GM23338 (cell line): ENCODE measurements around the gene SYNE1. TPM values are rescaled to one million over a fixed set of nuclear protein-coding genes. Genes with fewer than 3 reads are reported as not detected.

Experiments
- ATAC-seq: fragments of 200-7000 bp; cut with Tn5 transposase; 3 replicates; pipeline ENCODE4 v1.9.1; 2020
- DNase-seq: peaks from one replicate; pipeline ENCODE4 v3.0.0-alpha.2; 2015; ENCODE audit warnings: low spot score
- H2AFZ ChIP-seq: fragments of 200-600 bp; sonication (generic); 2 replicates; pipeline ENCODE4 v1.8.0; 2016; ENCODE audit warnings: antibody characterized with exemption, mild to moderate bottlenecking, moderate library complexity
- H3F3A ChIP-seq: fragments of 200-600 bp; sonication (generic); replicated peaks from 2 replicates; pipeline ENCODE4 v1.8.0; 2017; ENCODE audit warnings: antibody characterized with exemption, mixed run types, low read depth
- H3K27ac ChIP-seq: fragments of 200-600 bp; sonication (generic); 2 replicates; pipeline ENCODE4 v1.6.1; 2016; ENCODE audit warnings: low read depth
- H3K27me3 ChIP-seq: fragments of 200-600 bp; sonication (generic); 2 replicates; pipeline ENCODE4 v1.8.0; 2016; ENCODE audit warnings: mild to moderate bottlenecking, mixed run types, moderate library complexity; ENCODE audit not compliant: insufficient read depth
- H3K36me3 ChIP-seq: fragments of 200-600 bp; sonication (generic); 2 replicates; pipeline ENCODE4 v1.8.0; 2016; ENCODE audit warnings: mild to moderate bottlenecking; ENCODE audit not compliant: insufficient read depth
- H3K4me1 ChIP-seq: fragments of 200-600 bp; sonication (generic); 2 replicates; pipeline ENCODE4 v1.8.0; 2016; ENCODE audit warnings: mild to moderate bottlenecking, moderate library complexity; ENCODE audit not compliant: insufficient read depth
- H3K4me2 ChIP-seq: fragments of 200-600 bp; sonication (generic); 2 replicates; pipeline ENCODE4 v1.7.1; 2017; ENCODE audit warnings: mixed run types
- H3K4me3 ChIP-seq: fragments of 200-600 bp; sonication (generic); 2 replicates; pipeline ENCODE4 v1.6.1; 2016; ENCODE audit warnings: mixed run types
- H3K79me2 ChIP-seq: fragments of 200-600 bp; sonication (generic); replicated peaks from 2 replicates; pipeline ENCODE4 v1.8.0; 2017; ENCODE audit warnings: mild to moderate bottlenecking; ENCODE audit not compliant: insufficient read depth
- H3K9me2 ChIP-seq: fragments of 200-600 bp; sonication (generic); 2 replicates; pipeline ENCODE4 v1.8.0; 2017; ENCODE audit not compliant: insufficient read depth
- H4K20me1 ChIP-seq: fragments of 200-600 bp; sonication (generic); replicated peaks from 2 replicates; pipeline ENCODE4 v1.8.0; 2017; ENCODE audit warnings: mild to moderate bottlenecking; ENCODE audit not compliant: insufficient read depth
- H3K27ac Mint-ChIP-seq: 2 replicates; pipeline ENCODE4 v1.8.0; 2020; ENCODE audit warnings: inconsistent platforms, mild to moderate bottlenecking, moderate library complexity, mixed read lengths
- H3K27me3 Mint-ChIP-seq: 3 replicates; pipeline ENCODE4 v1.8.0; 2022; ENCODE audit warnings: low read depth, mild to moderate bottlenecking, moderate library complexity, mixed read lengths, inconsistent platforms; ENCODE audit not compliant: insufficient read depth, poor library complexity
- H3K36me3 Mint-ChIP-seq: 3 replicates; pipeline ENCODE4 v1.8.0; 2021; ENCODE audit warnings: low read depth, mild to moderate bottlenecking, inconsistent platforms, moderate library complexity, mixed read lengths
- H3K4me1 Mint-ChIP-seq: 3 replicates; pipeline ENCODE4 v1.8.0; 2020; ENCODE audit warnings: mild to moderate bottlenecking, inconsistent platforms, mixed read lengths
- H3K4me3 Mint-ChIP-seq: 3 replicates; pipeline ENCODE4 v1.8.0; 2021; ENCODE audit warnings: moderate library complexity, mild to moderate bottlenecking, inconsistent platforms, mixed read lengths
- H3K9me3 Mint-ChIP-seq: 3 replicates; pipeline ENCODE4 v1.8.0; 2020; ENCODE audit warnings: moderate library complexity, mild to moderate bottlenecking, inconsistent platforms, mixed read lengths
- CREB1 ChIP-seq: fragments of 250-450 bp; sonication (Bioruptor Pico); IDR thresholded peaks from 2 replicates; pipeline ENCODE4 v1.5.0; 2020; ENCODE audit warnings: low read depth, mild to moderate bottlenecking, moderate library complexity
- EZH2 ChIP-seq: fragments of 200-600 bp; sonication (generic); IDR thresholded peaks from one replicate; pipeline ENCODE4 v1.8.0; 2017; ENCODE audit warnings: antibody characterized with exemption, mild to moderate bottlenecking, low read depth; ENCODE audit not compliant: unreplicated experiment
- EZH2phosphoT487 ChIP-seq: fragments of 200-600 bp; sonication (generic); IDR thresholded peaks from one replicate; pipeline ENCODE4 v1.8.1; 2018; ENCODE audit warnings: antibody characterized with exemption; ENCODE audit not compliant: unreplicated experiment
- JUNB ChIP-seq: IDR thresholded peaks from one replicate; pipeline ENCODE4 v1.6.1; 2016; ENCODE audit warnings: antibody characterized with exemption; ENCODE audit not compliant: unreplicated experiment
- NANOG ChIP-seq: IDR thresholded peaks from 2 replicates; pipeline ENCODE4 v1.6.1; 2016; ENCODE audit warnings: antibody characterized with exemption, borderline replicate concordance
- POLR2AphosphoS5 ChIP-seq: IDR thresholded peaks from 2 replicates; pipeline ENCODE4 v1.6.1; 2016; ENCODE audit warnings: antibody characterized with exemption, low read depth
- STAT1 ChIP-seq: IDR thresholded peaks from one replicate; pipeline ENCODE4 v1.6.1; 2016; ENCODE audit warnings: antibody characterized with exemption; ENCODE audit not compliant: unreplicated experiment
- ZNF114 ChIP-seq: fragments of 250-450 bp; sonication (Bioruptor Pico); IDR thresholded peaks from 2 replicates; pipeline ENCODE4 v1.5.0; 2020; ENCODE audit warnings: mild to moderate bottlenecking, moderate library complexity
- ZNF331 ChIP-seq: fragments of 250-450 bp; sonication (Bioruptor Pico); IDR thresholded peaks from 2 replicates; pipeline ENCODE4 v1.5.0; 2020; ENCODE audit warnings: low read depth, mild to moderate bottlenecking, moderate library complexity
- polyA plus RNA-seq: library from polyadenylated mRNA; unstranded; fragments of >200 nt; fragmentation: Nextera tagmentation; extraction: Ambion mirVana; gene quantifications from 2 replicates; pipeline ENCODE4 v1.2.1, GENCODE V29; 2016
- total RNA-seq: library from RNA; depleted of rRNA; stranded (reverse); fragments of >200 nt; shearing (Covaris generic); gene quantifications from 2 replicates; pipeline ENCODE4 v1.2.3, GENCODE V29; 2014
- TF ChIP-seq, protein P1 (sequence below): IDR thresholded peaks from one replicate; pipeline ENCODE4 v1.6.1; 2018; ENCODE audit warnings: antibody characterized with exemption; ENCODE audit not compliant: unreplicated experiment
- TF ChIP-seq, protein P2 (sequence below): fragments of 250-450 bp; sonication (Bioruptor Pico); IDR thresholded peaks from 2 replicates; pipeline ENCODE4 v1.5.0; 2020; ENCODE audit warnings: mild to moderate bottlenecking, moderate library complexity
- TF ChIP-seq, protein P3 (sequence below): IDR thresholded peaks from 2 replicates; pipeline ENCODE4 v1.6.1; 2016; ENCODE audit warnings: antibody characterized with exemption
- TF ChIP-seq, protein P4 (sequence below), 2 experiments: fragments of 200-600 bp in 1 of 2; sonication (generic) in 1 of 2; conservative IDR thresholded peaks; 2 replicates each; pipeline versions ENCODE4 v1.5.1 to v1.6.1; 2016 to 2017; ENCODE audit warnings: antibody characterized with exemption in 2 of 2, low read depth in 2 of 2, mild to moderate bottlenecking in 2 of 2, moderate library complexity in 1 of 2

The SYNE1 gene
- total and polyA plus RNA-seq, 2 experiments from 2014 or later, result 3.9 to 13.6 TPM

DNA sequence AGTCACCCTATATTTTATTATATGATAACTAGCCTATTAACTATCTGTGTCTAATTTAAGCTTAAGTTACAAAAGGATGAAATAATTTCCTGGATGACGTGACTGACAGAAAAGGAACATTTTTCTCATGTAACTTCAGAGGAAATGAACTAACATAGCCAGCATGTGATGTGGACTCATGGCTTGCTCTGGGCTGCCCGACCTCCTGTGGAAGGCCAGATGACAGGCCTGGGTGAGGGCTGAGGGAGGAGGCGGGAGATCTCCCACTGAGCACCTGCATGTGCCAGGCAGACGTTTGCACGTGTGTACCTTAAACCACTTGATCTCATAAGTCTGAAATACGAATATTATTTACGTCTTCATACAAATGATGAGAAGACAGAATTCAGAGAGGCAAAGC, 321.1 kb downstream of the SYNE1 start:
- H2AFZ ChIP-seq, result no peak overlapping the region
- no peaks in the 10 kb centered on the region for H3K36me3 Mint-ChIP-seq
- no peak for TF ChIP-seq NANOG
- no peak for TF ChIP-seq JUNB
- no peak for TF ChIP-seq CREB1 (CRISPR knock-in tag)
- no peak for TF ChIP-seq EZH2phosphoT487
- TF ChIP-seq, protein P1, sequence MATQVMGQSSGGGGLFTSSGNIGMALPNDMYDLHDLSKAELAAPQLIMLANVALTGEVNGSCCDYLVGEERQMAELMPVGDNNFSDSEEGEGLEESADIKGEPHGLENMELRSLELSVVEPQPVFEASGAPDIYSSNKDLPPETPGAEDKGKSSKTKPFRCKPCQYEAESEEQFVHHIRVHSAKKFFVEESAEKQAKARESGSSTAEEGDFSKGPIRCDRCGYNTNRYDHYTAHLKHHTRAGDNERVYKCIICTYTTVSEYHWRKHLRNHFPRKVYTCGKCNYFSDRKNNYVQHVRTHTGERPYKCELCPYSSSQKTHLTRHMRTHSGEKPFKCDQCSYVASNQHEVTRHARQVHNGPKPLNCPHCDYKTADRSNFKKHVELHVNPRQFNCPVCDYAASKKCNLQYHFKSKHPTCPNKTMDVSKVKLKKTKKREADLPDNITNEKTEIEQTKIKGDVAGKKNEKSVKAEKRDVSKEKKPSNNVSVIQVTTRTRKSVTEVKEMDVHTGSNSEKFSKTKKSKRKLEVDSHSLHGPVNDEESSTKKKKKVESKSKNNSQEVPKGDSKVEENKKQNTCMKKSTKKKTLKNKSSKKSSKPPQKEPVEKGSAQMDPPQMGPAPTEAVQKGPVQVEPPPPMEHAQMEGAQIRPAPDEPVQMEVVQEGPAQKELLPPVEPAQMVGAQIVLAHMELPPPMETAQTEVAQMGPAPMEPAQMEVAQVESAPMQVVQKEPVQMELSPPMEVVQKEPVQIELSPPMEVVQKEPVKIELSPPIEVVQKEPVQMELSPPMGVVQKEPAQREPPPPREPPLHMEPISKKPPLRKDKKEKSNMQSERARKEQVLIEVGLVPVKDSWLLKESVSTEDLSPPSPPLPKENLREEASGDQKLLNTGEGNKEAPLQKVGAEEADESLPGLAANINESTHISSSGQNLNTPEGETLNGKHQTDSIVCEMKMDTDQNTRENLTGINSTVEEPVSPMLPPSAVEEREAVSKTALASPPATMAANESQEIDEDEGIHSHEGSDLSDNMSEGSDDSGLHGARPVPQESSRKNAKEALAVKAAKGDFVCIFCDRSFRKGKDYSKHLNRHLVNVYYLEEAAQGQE, result no peak
- TF ChIP-seq EZH2, result no peak
- TF ChIP-seq, protein P2, sequence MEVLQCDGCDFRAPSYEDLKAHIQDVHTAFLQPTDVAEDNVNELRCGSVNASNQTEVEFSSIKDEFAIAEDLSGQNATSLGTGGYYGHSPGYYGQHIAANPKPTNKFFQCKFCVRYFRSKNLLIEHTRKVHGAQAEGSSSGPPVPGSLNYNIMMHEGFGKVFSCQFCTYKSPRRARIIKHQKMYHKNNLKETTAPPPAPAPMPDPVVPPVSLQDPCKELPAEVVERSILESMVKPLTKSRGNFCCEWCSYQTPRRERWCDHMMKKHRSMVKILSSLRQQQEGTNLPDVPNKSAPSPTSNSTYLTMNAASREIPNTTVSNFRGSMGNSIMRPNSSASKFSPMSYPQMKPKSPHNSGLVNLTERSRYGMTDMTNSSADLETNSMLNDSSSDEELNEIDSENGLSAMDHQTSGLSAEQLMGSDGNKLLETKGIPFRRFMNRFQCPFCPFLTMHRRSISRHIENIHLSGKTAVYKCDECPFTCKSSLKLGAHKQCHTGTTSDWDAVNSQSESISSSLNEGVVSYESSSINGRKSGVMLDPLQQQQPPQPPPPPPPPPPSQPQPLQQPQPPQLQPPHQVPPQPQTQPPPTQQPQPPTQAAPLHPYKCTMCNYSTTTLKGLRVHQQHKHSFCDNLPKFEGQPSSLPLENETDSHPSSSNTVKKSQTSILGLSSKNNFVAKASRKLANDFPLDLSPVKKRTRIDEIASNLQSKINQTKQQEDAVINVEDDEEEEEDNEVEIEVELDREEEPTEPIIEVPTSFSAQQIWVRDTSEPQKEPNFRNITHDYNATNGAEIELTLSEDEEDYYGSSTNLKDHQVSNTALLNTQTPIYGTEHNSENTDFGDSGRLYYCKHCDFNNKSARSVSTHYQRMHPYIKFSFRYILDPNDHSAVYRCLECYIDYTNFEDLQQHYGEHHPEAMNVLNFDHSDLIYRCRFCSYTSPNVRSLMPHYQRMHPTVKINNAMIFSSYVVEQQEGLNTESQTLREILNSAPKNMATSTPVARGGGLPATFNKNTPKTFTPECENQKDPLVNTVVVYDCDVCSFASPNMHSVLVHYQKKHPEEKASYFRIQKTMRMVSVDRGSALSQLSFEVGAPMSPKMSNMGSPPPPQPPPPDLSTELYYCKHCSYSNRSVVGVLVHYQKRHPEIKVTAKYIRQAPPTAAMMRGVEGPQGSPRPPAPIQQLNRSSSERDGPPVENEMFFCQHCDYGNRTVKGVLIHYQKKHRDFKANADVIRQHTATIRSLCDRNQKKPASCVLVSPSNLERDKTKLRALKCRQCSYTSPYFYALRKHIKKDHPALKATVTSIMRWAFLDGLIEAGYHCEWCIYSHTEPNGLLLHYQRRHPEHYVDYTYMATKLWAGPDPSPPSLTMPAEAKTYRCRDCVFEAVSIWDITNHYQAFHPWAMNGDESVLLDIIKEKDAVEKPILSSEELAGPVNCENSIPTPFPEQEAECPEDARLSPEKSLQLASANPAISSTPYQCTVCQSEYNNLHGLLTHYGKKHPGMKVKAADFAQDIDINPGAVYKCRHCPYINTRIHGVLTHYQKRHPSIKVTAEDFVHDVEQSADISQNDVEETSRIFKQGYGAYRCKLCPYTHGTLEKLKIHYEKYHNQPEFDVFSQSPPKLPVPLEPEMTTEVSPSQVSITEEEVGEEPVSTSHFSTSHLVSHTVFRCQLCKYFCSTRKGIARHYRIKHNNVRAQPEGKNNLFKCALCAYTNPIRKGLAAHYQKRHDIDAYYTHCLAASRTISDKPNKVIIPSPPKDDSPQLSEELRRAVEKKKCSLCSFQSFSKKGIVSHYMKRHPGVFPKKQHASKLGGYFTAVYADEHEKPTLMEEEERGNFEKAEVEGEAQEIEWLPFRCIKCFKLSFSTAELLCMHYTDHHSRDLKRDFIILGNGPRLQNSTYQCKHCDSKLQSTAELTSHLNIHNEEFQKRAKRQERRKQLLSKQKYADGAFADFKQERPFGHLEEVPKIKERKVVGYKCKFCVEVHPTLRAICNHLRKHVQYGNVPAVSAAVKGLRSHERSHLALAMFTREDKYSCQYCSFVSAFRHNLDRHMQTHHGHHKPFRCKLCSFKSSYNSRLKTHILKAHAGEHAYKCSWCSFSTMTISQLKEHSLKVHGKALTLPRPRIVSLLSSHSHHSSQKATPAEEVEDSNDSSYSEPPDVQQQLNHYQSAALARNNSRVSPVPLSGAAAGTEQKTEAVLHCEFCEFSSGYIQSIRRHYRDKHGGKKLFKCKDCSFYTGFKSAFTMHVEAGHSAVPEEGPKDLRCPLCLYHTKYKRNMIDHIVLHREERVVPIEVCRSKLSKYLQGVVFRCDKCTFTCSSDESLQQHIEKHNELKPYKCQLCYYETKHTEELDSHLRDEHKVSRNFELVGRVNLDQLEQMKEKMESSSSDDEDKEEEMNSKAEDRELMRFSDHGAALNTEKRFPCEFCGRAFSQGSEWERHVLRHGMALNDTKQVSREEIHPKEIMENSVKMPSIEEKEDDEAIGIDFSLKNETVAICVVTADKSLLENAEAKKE, result no peak
- TF ChIP-seq ZNF331 (CRISPR knock-in tag), result no peak
- TF ChIP-seq STAT1, result no peak
- no peak for TF ChIP-seq ZNF114
- TF ChIP-seq, protein P3, sequence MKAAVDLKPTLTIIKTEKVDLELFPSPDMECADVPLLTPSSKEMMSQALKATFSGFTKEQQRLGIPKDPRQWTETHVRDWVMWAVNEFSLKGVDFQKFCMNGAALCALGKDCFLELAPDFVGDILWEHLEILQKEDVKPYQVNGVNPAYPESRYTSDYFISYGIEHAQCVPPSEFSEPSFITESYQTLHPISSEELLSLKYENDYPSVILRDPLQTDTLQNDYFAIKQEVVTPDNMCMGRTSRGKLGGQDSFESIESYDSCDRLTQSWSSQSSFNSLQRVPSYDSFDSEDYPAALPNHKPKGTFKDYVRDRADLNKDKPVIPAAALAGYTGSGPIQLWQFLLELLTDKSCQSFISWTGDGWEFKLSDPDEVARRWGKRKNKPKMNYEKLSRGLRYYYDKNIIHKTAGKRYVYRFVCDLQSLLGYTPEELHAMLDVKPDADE, result no peak
- no peak for TF ChIP-seq POLR2AphosphoS5
- TF ChIP-seq, protein P4, sequence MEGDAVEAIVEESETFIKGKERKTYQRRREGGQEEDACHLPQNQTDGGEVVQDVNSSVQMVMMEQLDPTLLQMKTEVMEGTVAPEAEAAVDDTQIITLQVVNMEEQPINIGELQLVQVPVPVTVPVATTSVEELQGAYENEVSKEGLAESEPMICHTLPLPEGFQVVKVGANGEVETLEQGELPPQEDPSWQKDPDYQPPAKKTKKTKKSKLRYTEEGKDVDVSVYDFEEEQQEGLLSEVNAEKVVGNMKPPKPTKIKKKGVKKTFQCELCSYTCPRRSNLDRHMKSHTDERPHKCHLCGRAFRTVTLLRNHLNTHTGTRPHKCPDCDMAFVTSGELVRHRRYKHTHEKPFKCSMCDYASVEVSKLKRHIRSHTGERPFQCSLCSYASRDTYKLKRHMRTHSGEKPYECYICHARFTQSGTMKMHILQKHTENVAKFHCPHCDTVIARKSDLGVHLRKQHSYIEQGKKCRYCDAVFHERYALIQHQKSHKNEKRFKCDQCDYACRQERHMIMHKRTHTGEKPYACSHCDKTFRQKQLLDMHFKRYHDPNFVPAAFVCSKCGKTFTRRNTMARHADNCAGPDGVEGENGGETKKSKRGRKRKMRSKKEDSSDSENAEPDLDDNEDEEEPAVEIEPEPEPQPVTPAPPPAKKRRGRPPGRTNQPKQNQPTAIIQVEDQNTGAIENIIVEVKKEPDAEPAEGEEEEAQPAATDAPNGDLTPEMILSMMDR (conservative IDR thresholded peaks at IDR 0.05; ENCODE audit: low read depth in 2 of 2), result no peak
- no peaks in the 10 kb centered on the region for H3K27me3 ChIP-seq
- H3K4me1 ChIP-seq, result no peaks in the 10 kb centered on the region
- H3K4me2 ChIP-seq, result no peak overlapping the region
- no peaks in the 10 kb centered on the region for H3F3A ChIP-seq
- H3K4me1 Mint-ChIP-seq, result peaks cover 3% of the 10 kb centered on the region; the same call in 1 of the 3 replicates
- DNase-seq (no peak), ATAC-seq (no peak)
- H3K9me3 Mint-ChIP-seq, result no peaks in the 10 kb centered on the region
- no peaks in the 10 kb centered on the region for H3K27me3 Mint-ChIP-seq
- no peaks in the 10 kb centered on the region for H3K36me3 ChIP-seq
- H3K27ac Mint-ChIP-seq, result no peak overlapping the region
- H3K79me2 ChIP-seq, result no peaks in the 10 kb centered on the region
- no peak overlapping the region for H3K4me3 Mint-ChIP-seq
- no peak overlapping the region for H3K27ac ChIP-seq
- H3K4me3 ChIP-seq, result no peak overlapping the region
- H3K9me2 ChIP-seq, result peaks cover 3% of the 10 kb centered on the region; the same call in 1 of the 2 replicates
- no peaks in the 10 kb centered on the region for H4K20me1 ChIP-seq
